Measurements from ENCODE around the gene P3R3URF. TPM values are rescaled to one million over a fixed set of nuclear protein-coding genes. Genes with fewer than 3 reads are reported as not detected.
A peak's percentile ranks its signal among the peaks of the same experiment; 100 is the strongest.

The P3R3URF gene
- total and polyA plus RNA-seq, 9 of the 15 experiments (the other 6 are each of a cell fraction or from before 2014, with no cell fraction given) = not detected

DNA sequence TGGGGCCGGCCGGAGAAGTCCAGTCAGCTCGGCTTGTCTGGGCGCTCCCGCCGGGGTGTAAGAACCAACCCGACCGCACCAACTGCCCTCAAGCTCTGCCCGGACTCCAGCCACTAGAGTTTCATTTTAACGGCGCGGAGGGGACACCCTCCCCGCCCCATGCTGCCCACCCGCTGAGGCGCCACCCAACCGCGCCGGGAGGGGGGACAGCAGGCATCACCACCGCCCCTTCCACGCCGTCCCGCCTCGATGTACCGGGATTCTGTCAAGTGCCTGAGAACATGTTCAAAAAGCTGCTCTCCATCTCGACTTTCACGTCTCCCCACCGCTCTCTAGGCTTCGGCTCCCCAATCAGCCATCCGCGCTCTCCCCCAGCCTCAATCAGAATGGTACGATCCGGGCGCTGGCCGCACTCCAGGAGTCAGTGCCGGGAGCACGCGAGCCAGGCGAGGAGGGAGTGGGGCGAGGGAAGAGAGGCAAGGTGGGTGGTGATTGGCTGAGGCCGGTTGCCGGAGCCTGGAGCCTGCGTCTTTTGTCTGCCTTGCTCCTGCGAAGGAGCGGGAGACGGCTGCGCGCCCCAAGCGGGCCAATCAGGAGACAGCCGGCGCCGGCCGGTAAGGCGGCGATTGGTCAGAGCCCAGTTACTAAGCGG is 43.6 kb downstream of the P3R3URF start, which contains the start of gene PIK3R3 (continued):
- TF ChIP-seq ZNF584 (CRISPR knock-in tag; IDR thresholded peaks at IDR 0.05; ENCODE audit: low read depth) = no peak
- TF ChIP-seq THAP7 (CRISPR knock-in tag; IDR thresholded peaks at IDR 0.05) = 0 out of 2 replicates have a peak, but pooled peaks have one; percentile 81
- TF ChIP-seq FOXJ3 (CRISPR knock-in tag; IDR thresholded peaks at IDR 0.05) = no peak
- peak; percentile 84 for TF ChIP-seq ESRRA (IDR thresholded peaks at IDR 0.05; ENCODE audit: borderline replicate concordance, low read depth)
- peak in 1 of 2 experiments; percentile 97; a peak in 3 of 4 replicates for TF ChIP-seq TEAD1 (CRISPR knock-in tag; IDR thresholded peaks at IDR 0.05)
- peak; percentile 53 to 86; a peak in 2 of 4 replicates for TF ChIP-seq UBTF (IDR thresholded peaks at IDR 0.05; ENCODE audit: borderline replicate concordance in 1 of 2, low read depth in 2 of 2, low read length in 2 of 2)
- peak; percentile 71 for TF ChIP-seq NFIX (CRISPR knock-in tag; IDR thresholded peaks at IDR 0.05; ENCODE audit: low read depth)
- peak; percentile 85; the same call in 1 of the 2 replicates for TF ChIP-seq TARDBP (IDR thresholded peaks at IDR 0.05)
- TF ChIP-seq ZZZ3 (IDR thresholded peaks at IDR 0.05) = no peak
- TF ChIP-seq ESRRB (CRISPR knock-in tag; IDR thresholded peaks at IDR 0.05; ENCODE audit: borderline replicate concordance) = no peak
- peak; percentile 43; the same call in 1 of the 2 replicates for TF ChIP-seq CREB1 (IDR thresholded peaks at IDR 0.05)
- TF ChIP-seq CREB1 (CRISPR knock-in tag; IDR thresholded peaks at IDR 0.05) = peak; percentile 83
- TF ChIP-seq, protein P1, sequence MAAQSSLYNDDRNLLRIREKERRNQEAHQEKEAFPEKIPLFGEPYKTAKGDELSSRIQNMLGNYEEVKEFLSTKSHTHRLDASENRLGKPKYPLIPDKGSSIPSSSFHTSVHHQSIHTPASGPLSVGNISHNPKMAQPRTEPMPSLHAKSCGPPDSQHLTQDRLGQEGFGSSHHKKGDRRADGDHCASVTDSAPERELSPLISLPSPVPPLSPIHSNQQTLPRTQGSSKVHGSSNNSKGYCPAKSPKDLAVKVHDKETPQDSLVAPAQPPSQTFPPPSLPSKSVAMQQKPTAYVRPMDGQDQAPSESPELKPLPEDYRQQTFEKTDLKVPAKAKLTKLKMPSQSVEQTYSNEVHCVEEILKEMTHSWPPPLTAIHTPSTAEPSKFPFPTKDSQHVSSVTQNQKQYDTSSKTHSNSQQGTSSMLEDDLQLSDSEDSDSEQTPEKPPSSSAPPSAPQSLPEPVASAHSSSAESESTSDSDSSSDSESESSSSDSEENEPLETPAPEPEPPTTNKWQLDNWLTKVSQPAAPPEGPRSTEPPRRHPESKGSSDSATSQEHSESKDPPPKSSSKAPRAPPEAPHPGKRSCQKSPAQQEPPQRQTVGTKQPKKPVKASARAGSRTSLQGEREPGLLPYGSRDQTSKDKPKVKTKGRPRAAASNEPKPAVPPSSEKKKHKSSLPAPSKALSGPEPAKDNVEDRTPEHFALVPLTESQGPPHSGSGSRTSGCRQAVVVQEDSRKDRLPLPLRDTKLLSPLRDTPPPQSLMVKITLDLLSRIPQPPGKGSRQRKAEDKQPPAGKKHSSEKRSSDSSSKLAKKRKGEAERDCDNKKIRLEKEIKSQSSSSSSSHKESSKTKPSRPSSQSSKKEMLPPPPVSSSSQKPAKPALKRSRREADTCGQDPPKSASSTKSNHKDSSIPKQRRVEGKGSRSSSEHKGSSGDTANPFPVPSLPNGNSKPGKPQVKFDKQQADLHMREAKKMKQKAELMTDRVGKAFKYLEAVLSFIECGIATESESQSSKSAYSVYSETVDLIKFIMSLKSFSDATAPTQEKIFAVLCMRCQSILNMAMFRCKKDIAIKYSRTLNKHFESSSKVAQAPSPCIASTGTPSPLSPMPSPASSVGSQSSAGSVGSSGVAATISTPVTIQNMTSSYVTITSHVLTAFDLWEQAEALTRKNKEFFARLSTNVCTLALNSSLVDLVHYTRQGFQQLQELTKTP (IDR thresholded peaks at IDR 0.05; ENCODE audit: low read depth in 1 of 2, partially characterized antibody in 2 of 2) = peak in 1 of 2 experiments; percentile 53
- peak; percentile 95 for TF ChIP-seq CTBP1 (IDR thresholded peaks at IDR 0.05; ENCODE audit: borderline replicate concordance)
- no peak for TF ChIP-seq TRIM25 (IDR thresholded peaks at IDR 0.05; ENCODE audit: borderline replicate concordance)
- peak; percentile 83 for TF ChIP-seq DPF2 (IDR thresholded peaks at IDR 0.05)
- peak; percentile 58; the same call in 1 of the 2 replicates for TF ChIP-seq NCOR1 (IDR thresholded peaks at IDR 0.05)
- TF ChIP-seq BRD9 (IDR thresholded peaks at IDR 0.05; ENCODE audit: low read depth, partially characterized antibody) = peak; percentile 57
- no peak; the same call in 1 of the 2 replicates for TF ChIP-seq XRCC5 (IDR thresholded peaks at IDR 0.05; ENCODE audit: low read depth, low read length)
